ENCODE measurements around the gene POU6F2. TPM values are rescaled to one million over a fixed set of nuclear protein-coding genes. Genes with fewer than 3 reads are reported as not detected.

Gene POU6F2
- total and polyA plus RNA-seq, 9 of the 15 experiments (the other 6 are each of a cell fraction or from before 2014, with no cell fraction given): 0.29 to 1.5 (median 0.96) TPM

DNA sequence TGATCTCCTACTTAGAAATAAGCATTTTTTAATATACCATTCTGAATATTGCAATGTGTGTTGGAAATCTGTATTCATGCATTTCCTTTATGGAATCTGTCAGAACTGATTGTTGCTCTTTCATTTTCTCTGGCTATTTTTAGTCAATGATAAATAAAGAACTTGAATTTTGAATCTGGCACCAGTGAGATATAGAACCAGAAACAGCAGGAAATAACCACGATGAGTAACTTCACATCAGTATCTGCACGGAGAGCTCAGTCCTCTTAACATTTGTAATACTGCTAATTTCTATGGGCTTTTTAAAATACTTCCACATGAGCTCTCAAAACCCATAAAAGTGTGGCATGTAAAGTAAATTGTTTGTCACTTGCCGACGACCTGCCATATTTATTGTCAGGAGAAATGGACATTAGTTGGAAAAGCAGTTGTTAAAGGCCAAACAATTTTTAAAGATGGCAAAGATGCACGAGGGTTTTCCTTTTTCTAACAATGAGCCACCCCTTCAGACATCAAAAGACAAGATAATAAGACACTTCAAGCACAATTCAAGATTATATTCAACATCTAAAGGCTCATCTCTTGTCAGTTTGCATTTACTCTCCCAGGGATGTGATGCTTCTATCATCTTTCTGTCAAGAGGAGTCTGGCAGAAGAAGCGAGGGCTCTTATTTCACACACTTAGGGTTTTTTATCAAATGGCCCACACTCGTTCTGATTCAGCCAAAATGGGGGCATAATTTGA, 118.3 kb downstream of the POU6F2 start (continued):
- TF ChIP-seq, protein P1, sequence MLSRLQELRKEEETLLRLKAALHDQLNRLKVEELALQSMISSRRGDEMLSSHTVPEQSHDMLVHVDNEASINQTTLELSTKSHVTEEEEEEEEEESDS (CRISPR knock-in tag; IDR thresholded peaks at IDR 0.05): no peak
- TF ChIP-seq, protein P2, sequence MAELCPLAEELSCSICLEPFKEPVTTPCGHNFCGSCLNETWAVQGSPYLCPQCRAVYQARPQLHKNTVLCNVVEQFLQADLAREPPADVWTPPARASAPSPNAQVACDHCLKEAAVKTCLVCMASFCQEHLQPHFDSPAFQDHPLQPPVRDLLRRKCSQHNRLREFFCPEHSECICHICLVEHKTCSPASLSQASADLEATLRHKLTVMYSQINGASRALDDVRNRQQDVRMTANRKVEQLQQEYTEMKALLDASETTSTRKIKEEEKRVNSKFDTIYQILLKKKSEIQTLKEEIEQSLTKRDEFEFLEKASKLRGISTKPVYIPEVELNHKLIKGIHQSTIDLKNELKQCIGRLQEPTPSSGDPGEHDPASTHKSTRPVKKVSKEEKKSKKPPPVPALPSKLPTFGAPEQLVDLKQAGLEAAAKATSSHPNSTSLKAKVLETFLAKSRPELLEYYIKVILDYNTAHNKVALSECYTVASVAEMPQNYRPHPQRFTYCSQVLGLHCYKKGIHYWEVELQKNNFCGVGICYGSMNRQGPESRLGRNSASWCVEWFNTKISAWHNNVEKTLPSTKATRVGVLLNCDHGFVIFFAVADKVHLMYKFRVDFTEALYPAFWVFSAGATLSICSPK (IDR thresholded peaks at IDR 0.05; ENCODE audit: borderline replicate concordance): no peak
- TF ChIP-seq, protein P3, sequence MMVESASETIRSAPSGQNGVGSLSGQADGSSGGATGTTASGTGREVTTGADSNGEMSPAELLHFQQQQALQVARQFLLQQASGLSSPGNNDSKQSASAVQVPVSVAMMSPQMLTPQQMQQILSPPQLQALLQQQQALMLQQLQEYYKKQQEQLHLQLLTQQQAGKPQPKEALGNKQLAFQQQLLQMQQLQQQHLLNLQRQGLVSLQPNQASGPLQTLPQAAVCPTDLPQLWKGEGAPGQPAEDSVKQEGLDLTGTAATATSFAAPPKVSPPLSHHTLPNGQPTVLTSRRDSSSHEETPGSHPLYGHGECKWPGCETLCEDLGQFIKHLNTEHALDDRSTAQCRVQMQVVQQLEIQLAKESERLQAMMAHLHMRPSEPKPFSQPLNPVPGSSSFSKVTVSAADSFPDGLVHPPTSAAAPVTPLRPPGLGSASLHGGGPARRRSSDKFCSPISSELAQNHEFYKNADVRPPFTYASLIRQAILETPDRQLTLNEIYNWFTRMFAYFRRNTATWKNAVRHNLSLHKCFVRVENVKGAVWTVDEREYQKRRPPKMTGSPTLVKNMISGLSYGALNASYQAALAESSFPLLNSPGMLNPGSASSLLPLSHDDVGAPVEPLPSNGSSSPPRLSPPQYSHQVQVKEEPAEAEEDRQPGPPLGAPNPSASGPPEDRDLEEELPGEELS (CRISPR knock-in tag; IDR thresholded peaks at IDR 0.05; ENCODE audit: borderline replicate concordance): no peak

DNA sequence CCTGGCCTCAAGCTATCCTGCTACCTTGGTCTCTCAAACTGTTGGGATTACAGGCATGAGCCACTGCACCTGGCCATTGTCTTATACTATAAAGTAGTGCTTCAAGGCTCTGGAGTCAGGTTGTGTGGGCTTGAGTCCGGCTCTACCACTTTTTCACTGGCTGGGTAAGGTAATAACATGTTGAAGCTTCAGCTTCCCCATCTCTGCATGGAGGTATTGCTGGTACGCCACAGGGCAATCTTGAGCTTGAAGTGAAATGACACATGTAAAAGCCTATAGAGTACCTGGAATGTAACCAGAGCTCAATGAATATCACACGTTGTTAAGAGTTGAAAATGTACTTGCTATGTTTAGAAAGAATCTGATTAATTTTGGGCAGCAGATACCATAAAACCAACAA, 120.8 kb downstream of the POU6F2 start:
- no peak for FAIRE-seq
- ATAC-seq: no peak
- no peak overlapping the region for H3K27ac ChIP-seq (ENCODE audit: extremely low read depth, low read depth, low read length)
- ChIA-PET CTCF (ENCODE audit: low intra/inter-chr PET ratio) (no interaction called here), POLR2A (no interaction called here)
- no peaks in the 10 kb centered on the region for H3K36me3 ChIP-seq (ENCODE audit: control insufficient read depth, insufficient read depth, low read length)
- no peaks in the 10 kb centered on the region for H3K4me1 ChIP-seq (replicated peaks in 1 of 2; ENCODE audit: control insufficient read depth in 2 of 2, insufficient read depth in 2 of 2, low read length in 2 of 2)
- intact Hi-C loops (cut with micrococcal nuclease) (loop anchor here (10.0 kb wide), 1 partner anchor 294 kb away; no protein-coding TSS in a partner anchor), in situ Hi-C loops (cut with MboI) (no loop called here)
- WGBS (ENCODE audit: insufficient coverage, low coverage, missing lambda C conversion rate): 3% methylated on average over 3 of the region's 3 CpGs
- DNase-seq (ENCODE audit: extremely low read depth in 1 of 4, low spot score in 3 of 4): no peak
- no peak overlapping the region for H3K9ac ChIP-seq (ENCODE audit: insufficient read depth in 1 of 2, low read depth in 2 of 2, low read length in 2 of 2)
- BruUV-seq (replicated peaks): no TSS peak
- H3K27me3 ChIP-seq (ENCODE audit: control insufficient read depth in 2 of 2, insufficient read depth in 2 of 2, low read length in 2 of 2): no peaks in the 10 kb centered on the region
- H3K9me1 ChIP-seq (ENCODE audit: control insufficient read depth, insufficient read depth, low read length): no peaks in the 10 kb centered on the region
- no peak overlapping the region for H2AFZ ChIP-seq (ENCODE audit: low read depth, low read length)
- no peak overlapping the region for H3K4me3 ChIP-seq
- no peaks in the 10 kb centered on the region for H3K79me2 ChIP-seq (ENCODE audit: control insufficient read depth, insufficient read depth, low read length)
- no peaks in the 10 kb centered on the region; the same call in 1 of the 2 replicates for H4K20me1 ChIP-seq (replicated peaks; ENCODE audit: control insufficient read depth, insufficient read depth, low read length)
- no peak overlapping the region for H3K4me2 ChIP-seq (ENCODE audit: insufficient read depth, low read length)
- no peaks in the 10 kb centered on the region for H3K9me3 ChIP-seq (replicated peaks; ENCODE audit: control insufficient read depth, insufficient read depth, low read depth, low read length)
- TF ChIP-seq, protein P4, sequence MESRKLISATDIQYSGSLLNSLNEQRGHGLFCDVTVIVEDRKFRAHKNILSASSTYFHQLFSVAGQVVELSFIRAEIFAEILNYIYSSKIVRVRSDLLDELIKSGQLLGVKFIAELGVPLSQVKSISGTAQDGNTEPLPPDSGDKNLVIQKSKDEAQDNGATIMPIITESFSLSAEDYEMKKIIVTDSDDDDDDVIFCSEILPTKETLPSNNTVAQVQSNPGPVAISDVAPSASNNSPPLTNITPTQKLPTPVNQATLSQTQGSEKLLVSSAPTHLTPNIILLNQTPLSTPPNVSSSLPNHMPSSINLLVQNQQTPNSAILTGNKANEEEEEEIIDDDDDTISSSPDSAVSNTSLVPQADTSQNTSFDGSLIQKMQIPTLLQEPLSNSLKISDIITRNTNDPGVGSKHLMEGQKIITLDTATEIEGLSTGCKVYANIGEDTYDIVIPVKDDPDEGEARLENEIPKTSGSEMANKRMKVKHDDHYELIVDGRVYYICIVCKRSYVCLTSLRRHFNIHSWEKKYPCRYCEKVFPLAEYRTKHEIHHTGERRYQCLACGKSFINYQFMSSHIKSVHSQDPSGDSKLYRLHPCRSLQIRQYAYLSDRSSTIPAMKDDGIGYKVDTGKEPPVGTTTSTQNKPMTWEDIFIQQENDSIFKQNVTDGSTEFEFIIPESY (CRISPR knock-in tag; IDR thresholded peaks at IDR 0.05): no peak
- TF ChIP-seq, protein P5, sequence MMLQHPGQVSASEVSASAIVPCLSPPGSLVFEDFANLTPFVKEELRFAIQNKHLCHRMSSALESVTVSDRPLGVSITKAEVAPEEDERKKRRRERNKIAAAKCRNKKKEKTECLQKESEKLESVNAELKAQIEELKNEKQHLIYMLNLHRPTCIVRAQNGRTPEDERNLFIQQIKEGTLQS (IDR thresholded peaks at IDR 0.05): no peak
- TF ChIP-seq, protein P5 (CRISPR knock-in tag; conservative IDR thresholded peaks at IDR 0.05): no peak
- TF ChIP-seq NCOR1 (IDR thresholded peaks at IDR 0.05) (no peak), TOE1 (IDR thresholded peaks at IDR 0.05; ENCODE audit: borderline replicate concordance) (no peak), TOE1 (CRISPR knock-in tag; IDR thresholded peaks at IDR 0.05; ENCODE audit: borderline replicate concordance, low read depth) (no peak), JUND (IDR thresholded peaks at IDR 0.05; ENCODE audit: borderline replicate concordance, low read depth, low read length) (no peak), JUND (tag; IDR thresholded peaks at IDR 0.05; ENCODE audit: borderline replicate concordance, low read depth, low read length) (no peak)
